ENCODE measurements around the gene SLC47A1.
A peak's percentile ranks its signal among the peaks of the same experiment; 100 is the strongest.
"Not testable (repeated sequence)": the region's sequence is repeated elsewhere in the genome, so short reads cannot be mapped to it uniquely, and the experiment has no call there.

Gene SLC47A1

DNA sequence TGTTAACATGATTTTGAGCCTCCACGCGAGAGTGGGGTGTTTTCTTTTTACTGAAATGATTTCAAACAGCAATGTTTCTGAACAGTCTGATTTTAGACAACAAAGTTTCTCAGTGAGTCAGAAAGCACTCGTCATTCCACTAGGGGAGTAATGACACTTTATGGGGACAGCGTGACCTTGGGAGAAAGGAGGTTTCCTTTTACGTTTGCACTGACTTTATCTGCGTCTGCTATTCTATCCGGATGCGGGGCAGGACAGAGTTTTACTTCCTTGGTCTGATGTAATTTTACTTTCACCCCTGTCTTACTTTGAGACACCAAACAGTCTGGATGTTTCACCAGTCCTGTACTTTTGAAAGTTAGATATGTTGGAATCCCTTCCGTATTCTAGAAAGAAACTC lies 20.7 kb downstream of the SLC47A1 start:
- DNase-seq (ENCODE audit: low read depth), result no peak

DNA sequence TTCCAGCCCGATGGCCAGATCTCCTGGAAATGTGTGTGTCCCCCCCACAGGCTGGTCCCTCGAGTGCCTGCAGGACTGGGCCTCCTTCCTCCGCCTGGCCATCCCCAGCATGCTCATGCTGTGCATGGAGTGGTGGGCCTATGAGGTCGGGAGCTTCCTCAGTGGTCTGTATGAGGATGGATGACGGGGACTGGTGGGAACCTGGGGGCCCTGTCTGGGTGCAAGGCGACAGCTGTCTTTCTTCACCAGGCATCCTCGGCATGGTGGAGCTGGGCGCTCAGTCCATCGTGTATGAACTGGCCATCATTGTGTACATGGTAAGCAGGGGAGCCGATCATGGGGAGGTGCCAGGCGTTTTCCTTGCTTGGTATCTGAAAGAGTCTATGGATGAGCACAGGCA lies 22.1 kb downstream of the SLC47A1 start:
- no peak for DNase-seq (ENCODE audit: low read depth)

DNA sequence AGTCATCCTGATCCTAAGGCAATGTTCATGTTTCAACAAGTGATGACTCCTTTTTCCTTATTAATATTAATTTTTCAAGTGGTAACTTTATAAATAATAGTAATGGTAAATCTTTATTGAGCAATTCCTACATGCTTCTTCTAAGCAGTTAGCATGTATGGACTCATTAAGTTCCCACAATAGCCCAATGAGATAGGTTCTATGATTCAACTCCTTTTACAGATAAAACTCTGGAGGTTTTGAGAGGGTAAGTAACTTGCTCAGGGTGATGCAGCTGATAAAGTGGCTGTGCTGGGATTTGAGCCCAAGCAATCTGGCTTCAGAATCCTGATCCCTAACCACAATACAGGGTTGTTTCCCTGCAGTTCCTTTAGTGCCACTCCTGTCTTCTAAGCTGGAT lies 25.3 kb downstream of the SLC47A1 start:
- no peak for DNase-seq (ENCODE audit: low read depth)

DNA sequence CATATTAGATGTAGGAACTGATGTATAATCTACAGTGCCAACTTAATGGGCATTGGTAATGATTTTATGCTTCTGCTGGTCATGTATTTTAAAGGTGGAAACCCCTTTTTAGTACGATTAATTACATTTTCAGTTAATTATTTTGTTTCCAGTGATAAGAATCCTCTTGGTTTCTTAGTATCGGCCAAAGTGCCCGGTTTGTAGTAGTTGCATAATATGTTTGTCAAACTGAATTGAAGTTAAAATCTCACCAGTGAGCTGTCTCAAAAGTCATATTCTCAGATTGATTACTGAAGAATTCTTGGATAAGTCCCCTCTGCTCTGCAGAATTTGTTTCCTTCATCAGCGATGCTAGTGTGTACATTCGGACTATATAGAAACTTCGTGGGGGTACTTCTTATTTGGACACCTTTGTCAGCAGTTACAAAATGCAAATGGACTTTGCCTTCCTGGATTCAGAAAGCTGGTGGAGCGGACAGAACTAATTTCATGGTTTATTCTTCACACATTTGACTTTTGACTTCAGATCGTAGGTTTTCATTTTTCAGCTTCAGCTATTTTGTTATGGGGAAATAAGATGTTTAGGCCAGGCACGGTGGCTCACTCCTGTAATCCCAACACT lies 28.2 kb downstream of the SLC47A1 start:
- no peak for DNase-seq (ENCODE audit: low read depth)

DNA sequence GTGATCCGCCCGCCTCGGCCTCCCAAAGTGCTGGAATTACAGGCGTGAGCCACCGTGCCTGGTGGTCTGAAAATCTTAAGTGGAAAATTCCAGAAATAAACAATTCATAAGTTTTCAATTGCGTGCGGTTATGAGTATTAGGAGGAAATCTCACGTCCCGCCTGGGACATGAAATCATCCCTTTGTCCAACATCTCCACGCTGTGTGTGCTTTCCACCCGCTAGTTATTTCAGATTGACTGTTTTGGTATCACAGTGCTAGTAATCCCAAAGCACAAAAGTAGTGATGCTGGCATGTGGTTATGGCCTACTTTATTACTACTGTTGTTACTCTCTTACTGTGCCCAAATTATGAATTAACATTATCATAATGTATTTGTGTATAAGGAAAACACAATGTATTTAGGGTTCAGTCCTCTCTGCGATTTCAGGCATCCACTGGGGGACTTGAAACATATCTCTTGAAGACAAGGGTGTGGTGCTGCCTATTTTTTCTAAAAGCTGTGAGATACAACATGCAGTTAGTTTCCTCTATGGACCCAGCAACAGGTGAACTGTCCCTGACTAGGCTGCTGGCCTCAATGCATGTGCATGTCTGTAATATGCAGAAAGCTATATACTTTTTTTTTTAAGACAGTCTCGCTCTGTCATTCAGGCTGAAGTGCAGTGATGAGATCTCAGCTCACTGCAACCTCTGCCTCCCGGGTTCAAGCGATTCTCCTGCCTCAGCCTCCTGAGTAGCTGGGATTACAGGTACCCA lies 32.3 kb downstream of the SLC47A1 start:
- no peak for DNase-seq (ENCODE audit: low read depth)

DNA sequence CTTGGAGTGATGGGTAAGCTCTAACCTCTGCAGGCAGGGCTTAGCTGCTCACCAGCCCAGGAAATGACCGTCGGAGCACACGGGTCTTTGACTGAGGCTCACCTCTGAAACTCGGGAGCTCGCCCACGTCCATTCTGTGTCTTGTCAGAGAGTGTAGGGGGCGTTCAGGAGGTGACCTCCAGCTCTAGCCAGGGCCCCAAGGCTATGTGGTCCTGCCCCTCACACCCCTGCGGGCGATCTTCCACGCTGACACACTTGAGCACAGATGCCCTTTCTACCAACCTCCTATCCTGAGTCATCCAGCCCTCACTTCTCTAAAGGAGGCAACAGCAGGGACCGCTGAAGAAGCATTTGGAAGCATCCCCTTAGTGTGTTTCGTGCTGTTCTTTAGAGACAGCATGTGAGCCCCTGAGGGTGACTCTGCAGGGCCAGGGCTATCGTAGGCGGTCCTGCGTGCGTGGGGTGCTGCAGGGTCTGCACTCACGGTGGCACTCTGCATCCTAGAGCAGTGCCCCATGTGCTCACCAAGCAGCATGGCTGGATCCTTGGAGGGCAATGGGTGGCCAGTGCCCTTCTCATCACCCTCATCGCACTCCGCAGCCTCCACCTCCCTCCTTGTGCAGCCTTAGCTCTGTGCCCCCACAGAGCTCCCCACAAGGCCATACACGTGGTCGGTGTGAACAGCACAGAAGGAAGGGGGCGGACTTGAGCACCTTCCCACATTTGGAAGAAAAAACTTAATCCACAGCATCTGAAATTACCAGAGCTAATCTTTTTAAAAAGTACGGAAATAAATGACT lies 33.8 kb downstream of the SLC47A1 start:
- no peak for DNase-seq (ENCODE audit: low read depth)

DNA sequence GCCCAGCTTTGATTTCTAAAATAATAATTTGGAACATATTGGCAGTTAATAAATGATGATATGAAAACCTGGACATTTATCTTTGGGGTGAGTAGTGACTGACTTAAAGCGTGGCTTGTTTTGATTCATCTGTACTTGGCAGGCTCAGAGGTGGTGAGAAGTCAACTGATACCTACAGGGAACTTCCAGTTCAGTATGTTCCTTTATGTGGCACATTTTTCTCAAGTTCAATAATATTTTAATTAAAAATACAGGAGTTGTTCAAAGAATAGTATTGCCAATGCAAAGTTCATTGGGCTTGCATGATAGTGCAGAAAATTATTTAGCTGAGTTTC lies 34.3 kb downstream of the SLC47A1 start:
- DNase-seq (ENCODE audit: low read depth), result no peak

DNA sequence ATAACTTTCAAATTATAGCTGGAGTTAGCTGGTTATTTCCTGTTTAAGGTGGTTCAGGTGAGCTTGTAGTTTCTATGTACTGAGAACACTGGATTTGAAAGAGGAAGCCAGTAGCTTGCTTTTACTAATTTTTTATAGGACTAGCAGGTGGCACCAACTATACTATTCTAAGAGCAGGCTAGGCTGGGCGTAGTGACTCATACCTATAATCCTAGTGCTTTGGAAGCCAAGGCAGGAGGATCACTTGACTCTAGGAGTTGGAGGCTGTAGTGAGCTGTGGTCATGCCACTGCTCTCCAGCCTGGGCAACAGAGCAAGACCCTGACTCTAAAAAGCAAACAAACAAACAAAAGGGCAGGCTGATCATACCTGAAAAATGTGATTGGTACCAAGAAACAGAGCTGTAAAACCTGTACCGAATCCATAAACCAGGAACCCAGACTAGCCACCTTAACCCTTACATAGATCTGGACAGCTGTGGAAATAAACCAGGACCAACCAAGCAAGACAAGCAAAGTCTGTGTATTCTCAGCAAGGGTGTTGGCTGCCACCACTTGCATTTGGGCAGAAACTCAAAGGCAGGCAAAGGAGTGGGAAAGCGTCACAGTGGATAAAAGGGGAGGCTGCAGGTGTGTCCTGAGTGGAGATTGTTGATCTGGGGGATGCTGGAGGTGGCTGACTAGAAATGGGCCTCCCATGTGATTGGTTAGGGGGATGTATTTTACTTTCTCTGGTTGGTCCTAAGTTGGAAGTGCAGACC lies 36.3 kb downstream of the SLC47A1 start:
- no peak for DNase-seq (ENCODE audit: low read depth)

DNA sequence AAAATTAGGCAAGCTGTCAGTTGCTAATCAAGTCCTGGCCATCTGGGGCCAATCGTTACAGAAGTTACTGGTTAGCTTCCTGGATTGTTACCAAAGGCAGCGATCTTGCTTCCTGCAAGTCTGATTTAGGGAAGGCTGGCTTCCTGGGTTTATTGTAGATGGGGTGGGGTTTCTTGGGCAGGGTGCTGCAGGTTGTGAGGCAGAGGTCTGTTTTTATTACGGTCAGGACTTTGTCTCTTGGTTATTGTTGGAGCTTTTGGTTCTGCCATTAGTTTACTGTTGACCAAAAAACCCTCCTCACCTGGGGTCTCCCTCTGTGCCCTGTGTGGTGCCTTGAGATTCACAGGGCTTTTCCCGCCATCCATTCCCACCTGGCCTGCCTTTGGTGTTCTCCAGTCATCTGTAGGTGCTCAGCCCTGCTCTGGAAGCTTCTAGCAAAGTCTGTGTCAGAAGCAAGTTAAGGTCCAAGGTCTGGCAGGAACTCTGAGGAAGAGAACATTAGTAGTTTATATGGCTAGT lies 36.9 kb downstream of the SLC47A1 start:
- no peak for DNase-seq (ENCODE audit: low read depth)

DNA sequence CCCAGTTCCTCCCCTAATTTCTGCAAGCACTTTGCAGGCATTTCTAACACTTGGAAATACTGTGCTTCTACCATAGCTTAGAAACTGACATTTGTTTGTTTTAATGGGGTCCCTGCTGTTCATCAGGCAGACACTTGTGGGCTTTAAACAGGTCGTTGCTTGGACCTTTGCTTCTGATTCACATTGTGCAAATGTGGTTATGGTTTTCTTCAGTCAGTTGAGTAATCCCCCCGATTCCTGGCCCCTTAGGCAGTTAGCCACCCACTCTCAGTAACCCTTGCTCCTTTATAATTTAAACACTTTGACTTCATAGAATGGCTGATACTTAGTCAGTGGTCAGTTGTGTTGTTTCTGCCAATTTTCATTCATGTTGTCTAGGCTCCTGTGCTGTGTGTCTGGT lies 39.4 kb downstream of the SLC47A1 start:
- peak; percentile 43 for DNase-seq (ENCODE audit: low read depth)

DNA sequence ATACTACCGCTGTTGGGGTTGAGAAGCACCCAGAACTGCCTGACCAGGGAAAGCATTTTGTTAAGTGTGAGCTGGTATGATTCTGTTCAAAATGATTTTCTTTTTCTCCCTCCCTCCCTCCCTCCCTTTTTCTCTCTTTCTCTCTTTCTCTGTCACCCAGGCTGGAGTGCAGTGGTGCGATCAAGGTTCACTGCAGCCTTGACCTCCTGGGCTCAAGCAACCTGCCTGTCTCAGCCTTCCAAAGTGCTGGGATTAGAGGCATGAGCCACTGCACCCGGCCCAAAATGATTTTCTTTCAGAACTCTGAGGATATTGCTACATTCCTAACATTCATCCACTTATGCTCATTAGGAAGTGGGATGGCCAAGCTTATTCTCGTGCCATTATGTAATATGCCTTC lies 41.3 kb downstream of the SLC47A1 start:
- no peak for DNase-seq (ENCODE audit: low read depth)

DNA sequence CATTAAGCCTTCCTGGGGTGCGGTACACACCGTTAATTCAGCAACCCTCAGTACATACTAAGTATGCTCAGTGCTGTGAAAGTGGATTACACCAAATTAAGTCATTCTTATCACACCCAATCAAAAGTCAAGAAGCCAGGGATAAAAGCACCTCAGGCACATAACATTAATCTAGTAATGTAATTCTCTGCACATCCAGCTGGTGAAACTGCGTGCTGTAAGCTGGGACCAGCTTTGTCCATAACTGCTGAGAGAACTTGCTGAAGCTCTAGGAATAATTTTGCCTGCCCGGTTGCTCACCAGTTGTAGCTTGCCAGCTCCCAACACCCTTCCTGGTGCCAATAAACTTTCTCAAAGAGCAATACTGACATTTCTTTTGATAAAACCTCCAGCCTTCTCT lies 44.9 kb downstream of the SLC47A1 start:
- peak; percentile 13 for DNase-seq (ENCODE audit: low read depth)

DNA sequence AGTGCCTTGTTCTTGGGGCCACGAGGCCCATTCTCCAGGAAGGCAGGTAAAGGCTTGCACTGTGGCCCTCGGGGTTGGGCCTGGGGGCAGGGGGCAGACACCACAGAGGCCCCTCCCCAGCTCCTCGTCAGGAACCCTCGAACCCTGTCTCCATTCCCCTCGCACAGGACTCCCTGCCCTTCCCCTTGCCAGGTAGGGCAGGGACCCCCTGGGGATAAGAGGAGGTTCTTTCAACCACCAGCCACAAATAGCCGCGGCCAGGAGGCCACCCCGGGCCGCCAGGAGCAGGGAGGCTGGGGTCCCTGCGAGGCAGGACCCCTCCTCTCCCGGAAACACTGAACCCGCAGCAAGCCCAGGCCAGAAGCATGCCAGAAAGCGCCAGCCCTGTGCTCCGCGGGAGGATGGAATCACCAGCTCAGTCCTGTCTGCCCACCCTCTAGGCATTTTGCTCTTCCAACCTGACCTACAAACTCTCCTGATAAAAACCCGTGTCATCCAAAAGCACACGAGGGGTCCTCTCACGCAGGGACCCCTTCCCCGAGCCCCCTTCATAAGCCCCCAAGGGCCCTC lies 45.6 kb downstream of the SLC47A1 start:
- no peak for DNase-seq (ENCODE audit: low read depth)

DNA sequence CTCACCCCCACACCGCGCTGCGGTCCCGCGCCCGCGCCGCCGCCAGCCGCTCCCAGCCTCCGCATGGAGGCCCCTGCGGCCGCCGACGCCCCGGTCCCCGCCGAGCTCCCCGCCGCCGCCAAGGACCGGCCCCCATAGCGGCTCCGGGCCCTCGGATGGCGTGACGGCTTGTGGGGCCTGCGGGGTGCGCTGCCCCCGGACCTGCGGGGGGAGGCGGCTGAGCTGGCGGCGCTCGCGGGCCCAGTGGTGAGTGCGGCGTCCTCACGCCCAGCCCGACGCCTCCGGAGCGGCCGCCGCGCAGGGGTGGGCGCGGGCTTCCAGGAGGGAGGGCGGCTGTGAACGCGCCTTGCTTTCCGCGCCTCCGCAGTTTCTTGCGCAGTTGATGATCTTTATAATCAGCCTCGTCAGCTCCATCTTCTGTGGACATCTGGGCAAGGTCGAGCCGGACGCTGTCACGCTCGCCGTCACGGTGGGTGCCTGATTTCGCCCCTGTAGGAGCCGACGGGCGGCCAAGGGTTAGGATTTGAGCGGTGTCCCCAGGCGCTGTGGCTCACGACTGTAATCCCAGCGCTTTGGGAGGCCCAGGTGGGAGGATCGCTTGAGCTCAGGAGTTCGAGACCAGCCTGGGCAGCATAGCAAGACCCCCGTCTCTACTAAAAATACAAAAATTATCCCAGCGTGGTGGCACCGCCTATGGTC lies 46.4 kb downstream of the SLC47A1 start:
- DNase-seq (ENCODE audit: low read depth), result no peak

DNA sequence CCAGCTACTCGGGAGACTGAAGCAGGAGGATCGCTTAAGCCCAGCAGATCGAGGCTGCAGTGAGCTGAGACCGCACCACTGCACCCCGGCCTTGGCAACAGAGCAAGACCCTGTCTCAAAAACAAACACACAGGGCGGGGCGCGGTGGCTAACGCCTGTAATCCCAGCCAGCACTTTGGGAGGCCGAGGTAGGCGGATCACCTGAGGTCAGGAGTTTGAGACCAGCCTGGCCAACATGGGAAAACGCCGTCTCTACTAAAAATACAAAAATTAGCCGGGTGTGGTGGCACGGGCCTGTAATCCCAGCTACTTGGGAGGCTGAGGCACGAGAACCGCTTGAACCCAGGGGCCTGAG lies 46.9 kb downstream of the SLC47A1 start:
- not testable (repeated sequence) for DNase-seq (ENCODE audit: low read depth)

DNA sequence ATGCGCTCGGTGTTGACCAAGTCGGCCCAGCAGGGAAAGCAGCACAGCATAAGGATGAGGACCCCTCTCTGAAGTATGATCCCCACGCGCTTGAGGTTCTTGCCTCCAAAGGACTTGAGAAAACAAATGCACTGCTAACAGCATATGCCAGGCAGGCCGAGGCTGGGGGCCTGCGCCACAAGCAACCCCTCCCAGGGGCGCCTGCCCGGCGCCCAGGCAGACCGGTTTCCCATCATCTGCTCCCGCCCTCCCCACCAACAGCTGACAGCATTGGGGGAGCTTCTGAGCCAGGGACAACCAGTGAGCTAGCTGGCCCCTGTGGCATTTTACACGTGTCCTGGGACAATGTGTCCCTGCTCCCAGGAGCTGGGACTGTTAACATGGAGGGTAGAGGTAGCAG lies 48.5 kb downstream of the SLC47A1 start:
- not testable (repeated sequence) for DNase-seq (ENCODE audit: low read depth)

DNA sequence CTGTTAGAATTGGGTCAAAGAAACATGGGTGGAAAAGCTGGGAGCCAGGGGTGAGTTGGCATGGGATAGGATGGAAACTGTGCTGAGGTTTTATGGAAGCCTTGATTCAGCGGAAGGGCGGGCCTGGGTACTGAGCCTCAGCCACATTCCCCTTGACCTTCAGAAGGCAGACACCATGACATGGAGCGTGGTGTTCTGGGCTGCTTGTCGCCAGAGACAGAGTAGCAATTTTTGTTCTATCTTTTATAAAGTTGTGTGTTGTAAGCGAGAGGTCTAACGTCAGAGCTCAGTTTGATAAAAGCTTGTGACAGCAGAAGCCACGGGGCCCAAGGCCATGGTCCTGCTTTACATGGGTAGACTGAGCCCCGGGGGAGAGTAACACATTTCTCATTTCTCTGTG lies 50.2 kb downstream of the SLC47A1 start:
- DNase-seq (ENCODE audit: low read depth), result no peak

DNA sequence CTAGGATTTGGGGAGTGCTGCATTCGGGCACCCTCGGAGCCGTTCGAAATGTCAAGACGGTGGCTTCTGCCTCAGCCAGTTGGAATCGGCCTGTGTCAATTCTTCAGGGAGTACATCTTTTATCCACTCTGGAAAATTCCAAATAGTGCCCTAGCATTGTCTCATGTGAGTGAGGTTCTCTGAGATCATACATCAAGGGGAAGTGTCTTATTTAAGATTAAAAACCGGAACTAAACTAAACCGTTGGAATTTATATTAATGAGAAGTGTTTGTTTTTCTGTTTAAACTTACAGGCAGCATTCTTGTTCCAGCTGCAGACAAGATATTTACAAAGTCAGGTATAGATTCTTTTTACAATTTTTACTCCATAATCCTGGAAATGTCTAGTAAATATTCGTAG lies 56.8 kb downstream of the SLC47A1 start:
- DNase-seq (ENCODE audit: low read depth), result no peak

DNA sequence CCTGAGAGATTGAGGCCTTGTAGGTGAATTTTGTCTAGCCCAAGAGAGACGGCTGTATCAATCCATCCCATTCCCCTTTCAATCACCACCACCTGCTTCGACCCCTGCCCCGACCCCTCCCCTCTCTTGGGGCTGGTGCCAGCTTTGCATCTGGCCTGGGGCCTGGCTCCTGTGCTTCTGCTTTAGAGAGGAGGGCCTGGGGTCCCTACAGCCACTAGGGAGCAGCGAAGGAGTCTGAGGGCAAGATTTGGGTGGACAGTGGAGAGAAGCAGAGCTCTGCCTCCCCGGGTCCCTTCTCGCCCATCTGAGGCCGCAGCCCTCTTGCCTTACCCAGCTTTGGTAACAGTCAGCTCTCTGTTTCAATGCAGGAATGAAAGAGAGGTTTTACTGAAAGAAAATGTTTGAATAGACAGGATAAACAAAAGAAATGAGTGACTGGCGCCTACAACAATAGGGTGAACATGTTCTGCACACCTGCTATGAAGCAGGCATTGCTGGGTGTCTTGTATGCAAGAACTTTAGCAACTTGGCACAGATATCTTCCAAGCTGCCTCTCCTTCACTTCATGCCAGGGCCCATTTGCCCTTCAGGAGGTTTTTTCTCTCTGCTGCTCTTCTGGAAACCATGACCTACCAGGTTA lies 57.4 kb downstream of the SLC47A1 start:
- DNase-seq (ENCODE audit: low read depth), result no peak

DNA sequence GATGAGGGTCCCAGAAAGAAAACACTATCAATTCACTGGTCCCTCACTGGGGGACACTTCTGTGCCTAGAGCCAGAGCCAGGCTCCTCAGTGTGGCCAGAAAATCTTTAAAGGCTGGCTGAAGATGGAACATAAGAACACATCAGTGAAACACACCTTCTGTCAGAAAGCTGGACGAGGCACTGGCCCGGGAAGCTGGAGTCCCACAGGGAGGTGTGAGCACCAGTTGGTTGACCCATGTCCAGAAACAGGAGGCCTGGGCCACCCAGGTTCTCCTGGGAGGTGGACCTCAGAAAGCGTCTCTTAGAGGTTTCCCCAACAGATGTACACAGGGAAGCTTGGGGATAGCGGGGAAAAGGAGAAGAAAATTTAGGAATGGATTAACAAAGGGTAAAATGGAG lies 58.7 kb downstream of the SLC47A1 start:
- DNase-seq (ENCODE audit: low read depth), result no peak

DNA sequence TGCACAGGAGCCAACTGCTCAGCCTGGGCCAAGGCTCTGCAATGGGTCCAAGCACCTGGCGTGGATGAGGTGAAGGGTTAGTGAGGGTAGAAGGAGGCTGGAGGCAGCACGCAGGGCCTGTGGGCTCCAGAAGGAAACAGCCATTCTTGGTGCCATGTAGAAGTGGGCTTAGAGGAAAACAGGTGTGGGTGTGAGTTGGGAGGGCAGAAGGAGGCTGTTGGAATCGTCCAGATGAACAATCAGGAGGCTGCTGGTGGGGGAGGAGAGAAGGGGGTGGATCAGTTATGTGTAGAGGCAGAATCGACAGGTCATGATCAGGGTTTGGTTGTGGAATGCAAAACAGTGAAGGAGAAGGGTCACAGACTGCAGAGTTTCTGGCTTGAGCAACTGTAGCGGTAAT lies 63.2 kb downstream of the SLC47A1 start:
- no peak for DNase-seq (ENCODE audit: low read depth)
